Suprapubic skin (tissue), 4 donors: ENCODE results near the gene NDUFA13. TPM values are rescaled to one million over a fixed set of nuclear protein-coding genes. Genes with fewer than 3 reads are reported as not detected.

ENCODE experiments used
- DNase-seq, 2 donors: peaks; one replicate each; pipeline ENCODE4 v3.0.0-alpha.2; 2019; ENCODE audit warnings: low spot score in 2 of 2
- H3K27ac ChIP-seq: fragments of 200-600 bp; sonication (generic); one replicate; pipeline ENCODE4 v1.5.1; 2019
- H3K27me3 ChIP-seq: fragments of 200-600 bp; sonication (generic); one replicate; pipeline ENCODE4 v1.5.1; 2019
- H3K36me3 ChIP-seq: fragments of 200-600 bp; sonication (generic); one replicate; pipeline ENCODE4 v1.5.1; 2019
- H3K4me1 ChIP-seq: fragments of 200-600 bp; sonication (generic); one replicate; pipeline ENCODE4 v1.5.1; 2019
- H3K4me3 ChIP-seq: fragments of 200-600 bp; sonication (generic); one replicate; pipeline ENCODE4 v1.5.1; 2019; ENCODE audit warnings: mild to moderate bottlenecking
- H3K9me3 ChIP-seq: fragments of 200-600 bp; sonication (generic); one replicate; pipeline ENCODE4 v1.5.1; 2019
- CTCF ChIP-seq, 2 donors: fragments of 200-600 bp in 1 of 2; fragments of 450-650 bp in 1 of 2; sonication (generic) in 1 of 2; IDR thresholded peaks; one replicate each; pipeline ENCODE4 v1.5.1; 2016 to 2019; ENCODE audit warnings: antibody characterized with exemption in 2 of 2, mild to moderate bottlenecking in 1 of 2, moderate library complexity in 1 of 2
- EP300 ChIP-seq: sonication (generic); formaldehyde crosslinking; IDR thresholded peaks from one replicate; pipeline ENCODE4 v1.6.1; 2017; ENCODE audit warnings: antibody characterized with exemption
- POLR2A ChIP-seq, 2 donors: fragments of 450-650 bp; IDR thresholded peaks; one replicate each; pipeline ENCODE4 v1.6.1; 2017; ENCODE audit warnings: antibody characterized with exemption in 2 of 2, mild to moderate bottlenecking in 2 of 2, moderate library complexity in 2 of 2
- POLR2AphosphoS5 ChIP-seq, 3 donors: sonication (generic); formaldehyde crosslinking; IDR thresholded peaks; one replicate each; pipeline ENCODE4 v1.6.1; 2017; ENCODE audit warnings: antibody characterized with exemption in 3 of 3
- WGBS: methylation state at CpG from one replicate; pipeline ENCODE4 v1.1.5; 2018; 5-methylcytosine and 5-hydroxymethylcytosine counted together
- total RNA-seq, 4 donors: library from RNA; depleted of rRNA; stranded (reverse); fragments of >200 nt; gene quantifications; one replicate each; pipeline ENCODE4 v1.1.0, GENCODE V29; 2016

Gene NDUFA13
- total RNA-seq, 4 donors from 2014 or later, result 94.4 to 160 (median 109) TPM

- 96% methylated on average over 14 of the region's 23 CpGs for WGBS
- no peak overlapping the region for H3K4me3 ChIP-seq
- peaks cover 21% of the 10 kb centered on the region for H3K4me1 ChIP-seq
- DNase-seq, result no peak
- no peak overlapping the region for H3K27ac ChIP-seq
- peaks cover 55% of the 10 kb centered on the region for H3K27me3 ChIP-seq
- TF ChIP-seq CTCF (IDR thresholded peaks at IDR 0.05), result no peak
- no peak for TF ChIP-seq EP300
- TF ChIP-seq POLR2A (IDR thresholded peaks at IDR 0.05), result no peak
- TF ChIP-seq POLR2AphosphoS5 (IDR thresholded peaks at IDR 0.05), result no peak
- no peaks in the 10 kb centered on the region for H3K9me3 ChIP-seq
- no peaks in the 10 kb centered on the region for H3K36me3 ChIP-seq
These were observed 29.7 kb downstream of the NDUFA13 start for GRCh38 chr19:19545707-19546106.

- H3K36me3 ChIP-seq, result no peaks in the 10 kb centered on the region
- no peak overlapping the region for H3K4me3 ChIP-seq
- peaks cover 10% of the 10 kb centered on the region for H3K4me1 ChIP-seq
- no peak for DNase-seq
- no peak overlapping the region for H3K27ac ChIP-seq
- H3K9me3 ChIP-seq, result no peaks in the 10 kb centered on the region
- TF ChIP-seq EP300 (no peak), POLR2A (IDR thresholded peaks at IDR 0.05) (no peak), POLR2AphosphoS5 (IDR thresholded peaks at IDR 0.05) (no peak), CTCF (IDR thresholded peaks at IDR 0.05) (no peak)
- no CpG with 5 or more reads among the region's 19 CpGs for WGBS
- peaks cover 45% of the 10 kb centered on the region for H3K27me3 ChIP-seq
These were observed 30.7 kb downstream of the NDUFA13 start for GRCh38 chr19:19546751-19547162.

- TF ChIP-seq EP300 (no peak), POLR2A (IDR thresholded peaks at IDR 0.05) (no peak), CTCF (IDR thresholded peaks at IDR 0.05) (no peak), POLR2AphosphoS5 (IDR thresholded peaks at IDR 0.05) (no peak)
These were observed 31.8 kb downstream of the NDUFA13 start for GRCh38 chr19:19547674-19548336.

GRCh38 chr19:19548915-19549759 lies 33.1 kb downstream of the NDUFA13 start:
- Histone ChIP-seq H3K27me3 (peaks cover 45% of the 10 kb centered on the region), H3K9me3 (no peaks in the 10 kb centered on the region), H3K27ac (no peak overlapping the region), H3K36me3 (no peaks in the 10 kb centered on the region), H3K4me1 (peaks cover 10% of the 10 kb centered on the region), H3K4me3 (no peak overlapping the region)
- DNase-seq, result no peak
- TF ChIP-seq EP300, result no peak
- TF ChIP-seq POLR2A (IDR thresholded peaks at IDR 0.05), result no peak
- TF ChIP-seq CTCF (IDR thresholded peaks at IDR 0.05), result no peak
- TF ChIP-seq POLR2AphosphoS5 (IDR thresholded peaks at IDR 0.05), result no peak
- 61% methylated on average over 11 of the region's 13 CpGs for WGBS

More at GRCh38 chr19:19547674-19548336, 31.8 kb downstream of the NDUFA13 start:
- H3K27ac ChIP-seq, result no peak overlapping the region
- no peak overlapping the region for H3K4me3 ChIP-seq
- 46% methylated on average over 3 of the region's 15 CpGs for WGBS
- peaks cover 10% of the 10 kb centered on the region for H3K4me1 ChIP-seq
- H3K27me3 ChIP-seq, result peaks cover 45% of the 10 kb centered on the region
- no peaks in the 10 kb centered on the region for H3K36me3 ChIP-seq
- no peaks in the 10 kb centered on the region for H3K9me3 ChIP-seq
- DNase-seq, result no peak
